GM23248 (cell line): ENCODE measurements around the gene MICAL2. TPM values are rescaled to one million over a fixed set of nuclear protein-coding genes. Genes with fewer than 3 reads are reported as not detected.

Experiments used
- DNase-seq: peaks from one replicate; pipeline ENCODE4 v3.0.0-alpha.2; 2015
- H2AFZ ChIP-seq: fragments of 200-600 bp; sonication (generic); 2 replicates; pipeline ENCODE4 v1.6.1; 2016; ENCODE audit warnings: antibody characterized with exemption
- H3F3A ChIP-seq: fragments of 200-600 bp; sonication (generic); 2 replicates; pipeline ENCODE4 v1.6.1; 2016; ENCODE audit warnings: mild to moderate bottlenecking, antibody characterized with exemption, mixed run types; ENCODE audit not compliant: insufficient read depth
- H3K27ac ChIP-seq: fragments of 200-600 bp; sonication (generic); 2 replicates; pipeline ENCODE4 v1.5.1; 2016; ENCODE audit warnings: mild to moderate bottlenecking
- H3K27me3 ChIP-seq: fragments of 200-600 bp; sonication (generic); replicated peaks from 2 replicates; pipeline ENCODE4 v1.6.1; 2016; ENCODE audit warnings: mild to moderate bottlenecking; ENCODE audit not compliant: insufficient read depth
- H3K36me3 ChIP-seq: fragments of 200-600 bp; sonication (generic); 2 replicates; pipeline ENCODE4 v1.6.1; 2016; ENCODE audit warnings: low read depth, mild to moderate bottlenecking
- H3K4me1 ChIP-seq: fragments of 200-600 bp; sonication (generic); 2 replicates; pipeline ENCODE4 v1.6.1; 2016; ENCODE audit warnings: mild to moderate bottlenecking; ENCODE audit not compliant: insufficient read depth
- H3K4me2 ChIP-seq: fragments of 200-600 bp; sonication (generic); one replicate; pipeline ENCODE4 v1.6.1; 2016; ENCODE audit warnings: mild to moderate bottlenecking; ENCODE audit not compliant: unreplicated experiment
- H3K4me3 ChIP-seq: fragments of 200-600 bp; sonication (generic); 2 replicates; pipeline ENCODE4 v1.5.1; 2016; ENCODE audit warnings: mild to moderate bottlenecking
- H3K79me2 ChIP-seq: fragments of 200-600 bp; sonication (generic); 2 replicates; pipeline ENCODE4 v1.6.1; 2016; ENCODE audit warnings: mild to moderate bottlenecking; ENCODE audit not compliant: insufficient read depth
- H3K9ac ChIP-seq: fragments of 200-600 bp; sonication (generic); 2 replicates; pipeline ENCODE4 v1.6.1; 2016; ENCODE audit warnings: mild to moderate bottlenecking
- H3K9me2 ChIP-seq: fragments of 200-600 bp; sonication (generic); 2 replicates; pipeline ENCODE4 v1.6.1; 2016; ENCODE audit warnings: mixed run types, mild to moderate bottlenecking, moderate library complexity; ENCODE audit not compliant: insufficient read depth
- H3K9me3 ChIP-seq: fragments of 200-600 bp; sonication (generic); one replicate; pipeline ENCODE4 v1.6.1; 2017; ENCODE audit warnings: low read depth
- H4K20me1 ChIP-seq: fragments of 200-600 bp; sonication (generic); 2 replicates; pipeline ENCODE4 v1.6.0; 2016; ENCODE audit not compliant: insufficient read depth
- EZH2 ChIP-seq: fragments of 200-600 bp; sonication (generic); IDR thresholded peaks from 2 replicates; pipeline ENCODE4 v1.6.1; 2018; ENCODE audit warnings: antibody characterized with exemption, mild to moderate bottlenecking; ENCODE audit not compliant: insufficient read depth, poor library complexity, severe bottlenecking
- EZH2phosphoT487 ChIP-seq: fragments of 200-600 bp; sonication (generic); IDR thresholded peaks from 2 replicates; pipeline ENCODE4 v1.6.1; 2018; ENCODE audit warnings: antibody characterized with exemption, moderate library complexity, mild to moderate bottlenecking, low read depth; ENCODE audit not compliant: insufficient read depth
- WGBS, 2 experiments: methylation state at CpG; one replicate each; pipeline ENCODE4 v1.1.6; 2015 to 2017; ENCODE audit warnings: low lambda C conversion rate in 2 of 2, low coverage in 1 of 2; ENCODE audit errors: missing lambda C conversion rate in 2 of 2; 5-methylcytosine and 5-hydroxymethylcytosine counted together
- in situ Hi-C: fragments of 300-500 bp; cut with MboI; formaldehyde crosslinking; loops from 2 replicates; pipeline ENCODE4 v1.15.0; 2020
- polyA plus RNA-seq: library from polyadenylated mRNA; unstranded; fragments of >200 nt; fragmentation: Nextera tagmentation; extraction: Ambion mirVana; gene quantifications from 2 replicates; pipeline ENCODE4 v1.2.1, GENCODE V29; 2016
- total RNA-seq: library from RNA; depleted of rRNA; stranded (reverse); fragments of >200 nt; shearing (Covaris generic); gene quantifications from 2 replicates; pipeline ENCODE4 v1.2.3, GENCODE V29; 2014

MICAL2 gene
- total and polyA plus RNA-seq, 2 experiments from 2014 or later = 83.3 to 158 TPM

DNA sequence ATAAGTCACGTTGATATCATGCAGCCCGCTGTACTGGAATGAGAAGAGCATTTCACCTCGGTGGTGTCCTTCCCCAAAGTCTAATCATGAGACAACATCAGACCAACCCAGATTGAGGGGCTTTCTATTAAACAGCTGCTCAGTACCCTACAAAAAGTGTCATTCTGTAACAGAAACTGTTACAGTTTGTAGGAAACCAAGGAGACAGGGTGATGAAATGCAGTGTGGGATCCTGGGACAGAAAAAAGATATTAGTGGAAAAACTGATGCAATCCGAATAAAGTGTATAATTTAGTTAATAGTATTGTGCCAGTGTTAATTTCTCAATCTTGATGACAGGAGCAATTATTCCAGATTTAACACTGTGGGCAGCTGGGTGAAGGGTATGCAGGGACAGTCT is 128.0 kb downstream of the MICAL2 start:
- DNase-seq = peak; percentile 55
- Histone ChIP-seq H3K9me3 (no peaks in the 10 kb centered on the region), H4K20me1 (no peaks in the 10 kb centered on the region), H3K9ac (peak overlapping the region; percentile 29; the same call in 1 of the 2 replicates), H3K9me2 (no peaks in the 10 kb centered on the region), H3K79me2 (peaks cover 25% of the 10 kb centered on the region), H3K4me3 (no peak overlapping the region), H3K27ac (peak overlapping the region; percentile 38), H3F3A (peaks cover 38% of the 10 kb centered on the region), H3K4me1 (peaks cover 19% of the 10 kb centered on the region), H3K36me3 (peaks cover 33% of the 10 kb centered on the region; the same call in 1 of the 2 replicates), H3K4me2 (no peak overlapping the region), H2AFZ (no peak overlapping the region), H3K27me3 (no peaks in the 10 kb centered on the region)
- in situ Hi-C loops = loop anchor here (25.0 kb wide), 1 partner anchor 176 kb away; no protein-coding TSS in a partner anchor
- 44 to 46% methylated on average over 4 of the region's 4 CpGs for WGBS, 2 experiments
- TF ChIP-seq EZH2phosphoT487 (no peak), EZH2 (no peak)

GRCh38 chr11:12239396-12239795 is 129.0 kb downstream of the MICAL2 start:
- WGBS, 2 experiments = 84 to 85% methylated on average over 4 of the region's 4 CpGs
- peaks cover 38% of the 10 kb centered on the region for H3F3A ChIP-seq
- no peaks in the 10 kb centered on the region for H3K9me3 ChIP-seq
- peak overlapping the region; percentile 38; the same call in 1 of the 2 replicates for H3K27ac ChIP-seq
- no peak overlapping the region for H2AFZ ChIP-seq
- DNase-seq = peak; percentile 45
- H4K20me1 ChIP-seq = no peaks in the 10 kb centered on the region
- H3K27me3 ChIP-seq = no peaks in the 10 kb centered on the region
- no peak overlapping the region for H3K4me2 ChIP-seq
- peak overlapping the region; percentile 21; the same call in 1 of the 2 replicates for H3K9ac ChIP-seq
- no peaks in the 10 kb centered on the region for H3K9me2 ChIP-seq
- H3K4me1 ChIP-seq = peaks cover 9% of the 10 kb centered on the region
- TF ChIP-seq EZH2phosphoT487 = no peak
- H3K4me3 ChIP-seq = no peak overlapping the region
- H3K36me3 ChIP-seq = peaks cover 26% of the 10 kb centered on the region
- in situ Hi-C loops = loop anchor here (25.0 kb wide), 1 partner anchor 177 kb away; no protein-coding TSS in a partner anchor
- H3K79me2 ChIP-seq = peaks cover 17% of the 10 kb centered on the region; the same call in 1 of the 2 replicates

GRCh38 chr11:12239804-12240371 is 129.5 kb downstream of the MICAL2 start:
- no peaks in the 10 kb centered on the region for H3K9me2 ChIP-seq
- H3K27me3 ChIP-seq = no peaks in the 10 kb centered on the region
- WGBS, 2 experiments = 95 to 100% methylated on average over 7 of the region's 7 CpGs
- in situ Hi-C loops = loop anchor here (25.0 kb wide), 1 partner anchor 178 kb away; no protein-coding TSS in a partner anchor
- peaks cover 38% of the 10 kb centered on the region for H3F3A ChIP-seq
- no peaks in the 10 kb centered on the region for H3K9me3 ChIP-seq
- peaks cover 12% of the 10 kb centered on the region for H3K4me1 ChIP-seq
- H3K27ac ChIP-seq = peak overlapping the region; percentile 38; the same call in 1 of the 2 replicates
- H3K36me3 ChIP-seq = peaks cover 26% of the 10 kb centered on the region
- H2AFZ ChIP-seq = no peak overlapping the region
- peak overlapping the region; percentile 21; the same call in 1 of the 2 replicates for H3K9ac ChIP-seq
- DNase-seq = no peak
- TF ChIP-seq EZH2 = no peak
- TF ChIP-seq EZH2phosphoT487 = no peak
- H3K4me2 ChIP-seq = no peak overlapping the region
- H3K79me2 ChIP-seq = peaks cover 12% of the 10 kb centered on the region; the same call in 1 of the 2 replicates
- no peak overlapping the region for H3K4me3 ChIP-seq
- H4K20me1 ChIP-seq = no peaks in the 10 kb centered on the region

- Histone ChIP-seq H3K9me2 (no peaks in the 10 kb centered on the region), H3K9me3 (no peaks in the 10 kb centered on the region), H3K36me3 (peaks cover 26% of the 10 kb centered on the region), H3K4me2 (no peak overlapping the region), H3K4me3 (no peak overlapping the region), H3K9ac (no peak overlapping the region), H3K79me2 (peaks cover 9% of the 10 kb centered on the region; the same call in 1 of the 2 replicates), H3K27ac (no peak overlapping the region), H3K27me3 (no peaks in the 10 kb centered on the region), H4K20me1 (no peaks in the 10 kb centered on the region), H3K4me1 (peaks cover 19% of the 10 kb centered on the region), H3F3A (peaks cover 38% of the 10 kb centered on the region), H2AFZ (no peak overlapping the region)
- no peak for TF ChIP-seq EZH2phosphoT487
- TF ChIP-seq EZH2 = no peak
- no peak for DNase-seq
- in situ Hi-C loops = loop anchor here (25.0 kb wide), 1 partner anchor 178 kb away; no protein-coding TSS in a partner anchor
- 95 to 100% methylated on average over 6 to 7 of the region's 7 CpGs for WGBS, 2 experiments
Observed at GRCh38 chr11:12240677-12241076, 130.3 kb downstream of the MICAL2 start.
